ENCODE data around the gene NWD2. TPM values are rescaled to one million over a fixed set of nuclear protein-coding genes. Genes with fewer than 3 reads are reported as not detected.
A peak's percentile ranks its signal among the peaks of the same experiment; 100 is the strongest.

The NWD2 gene
- total and polyA plus RNA-seq, 2 donors from 2014 or later, result not detected

DNA sequence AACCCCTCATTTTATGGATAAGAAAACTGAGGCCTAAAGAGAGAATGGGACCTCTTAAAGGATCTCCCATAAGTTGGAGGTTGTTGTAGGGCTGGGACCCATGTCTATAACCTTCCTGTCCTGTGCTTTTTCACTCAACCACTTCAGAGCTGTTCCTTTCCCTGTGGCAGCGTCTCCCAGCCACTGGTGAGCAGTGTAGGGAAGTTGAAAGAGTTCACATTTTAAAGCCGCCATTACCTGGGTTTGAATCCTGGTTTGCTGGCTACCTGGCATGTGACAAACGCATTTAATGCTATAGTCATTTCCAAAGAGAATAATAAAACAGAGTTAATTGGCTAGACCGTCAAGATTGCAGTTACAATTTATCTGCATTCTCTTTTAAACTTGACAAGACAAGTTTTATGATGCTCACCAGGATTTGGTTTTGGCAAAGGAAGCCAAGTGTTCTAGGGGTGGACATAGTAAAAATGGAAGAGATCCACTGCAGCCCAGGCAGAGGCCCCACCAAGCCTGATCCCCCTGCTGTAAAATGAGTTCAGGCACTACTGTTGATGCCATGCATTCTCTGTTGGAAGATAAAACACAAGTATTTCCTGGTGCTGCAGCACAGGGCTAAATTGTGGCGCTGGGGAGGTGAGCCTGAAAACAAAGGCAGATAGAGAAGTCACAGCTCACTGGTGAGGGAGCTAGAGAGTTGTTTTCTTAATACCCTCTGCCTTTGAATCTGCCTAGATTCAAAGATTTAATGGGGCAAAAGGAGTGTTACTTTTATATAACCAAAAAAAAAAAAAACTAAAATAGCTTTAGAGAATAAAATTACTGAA is 218.7 kb downstream of the NWD2 start:
- intact Hi-C loops (cut with DNase I), result no loop called here
- DNase-seq, result no peak
- Histone ChIP-seq H3K9me3 (ENCODE audit: control insufficient read depth in 2 of 3, insufficient read depth in 1 of 3, low read length in 3 of 3) (no peaks in the 10 kb centered on the region), H3K4me3 (ENCODE audit: low read length in 3 of 3) (no peak overlapping the region), H3K9ac (ENCODE audit: low read length in 3 of 3) (no peak overlapping the region), H3K4me1 (ENCODE audit: control insufficient read depth in 2 of 3, insufficient read depth in 2 of 3, low read depth in 1 of 3, low read length in 3 of 3) (peaks cover 0 to 7% (median 0%) of the 10 kb centered on the region in 3 donors), H3K27ac (ENCODE audit: low read depth in 2 of 2, low read length in 2 of 2) (no peak overlapping the region), H3K27me3 (ENCODE audit: control insufficient read depth, insufficient read depth, low read length) (no peaks in the 10 kb centered on the region), H3K36me3 (ENCODE audit: control insufficient read depth in 2 of 3, insufficient read depth in 3 of 3, low read length in 3 of 3) (no peaks in the 10 kb centered on the region)
- TF ChIP-seq CTCF (IDR thresholded peaks at IDR 0.05; ENCODE audit: borderline replicate concordance, extremely low read depth, insufficient read depth), result no peak
- FAIRE-seq, result no peak

DNA sequence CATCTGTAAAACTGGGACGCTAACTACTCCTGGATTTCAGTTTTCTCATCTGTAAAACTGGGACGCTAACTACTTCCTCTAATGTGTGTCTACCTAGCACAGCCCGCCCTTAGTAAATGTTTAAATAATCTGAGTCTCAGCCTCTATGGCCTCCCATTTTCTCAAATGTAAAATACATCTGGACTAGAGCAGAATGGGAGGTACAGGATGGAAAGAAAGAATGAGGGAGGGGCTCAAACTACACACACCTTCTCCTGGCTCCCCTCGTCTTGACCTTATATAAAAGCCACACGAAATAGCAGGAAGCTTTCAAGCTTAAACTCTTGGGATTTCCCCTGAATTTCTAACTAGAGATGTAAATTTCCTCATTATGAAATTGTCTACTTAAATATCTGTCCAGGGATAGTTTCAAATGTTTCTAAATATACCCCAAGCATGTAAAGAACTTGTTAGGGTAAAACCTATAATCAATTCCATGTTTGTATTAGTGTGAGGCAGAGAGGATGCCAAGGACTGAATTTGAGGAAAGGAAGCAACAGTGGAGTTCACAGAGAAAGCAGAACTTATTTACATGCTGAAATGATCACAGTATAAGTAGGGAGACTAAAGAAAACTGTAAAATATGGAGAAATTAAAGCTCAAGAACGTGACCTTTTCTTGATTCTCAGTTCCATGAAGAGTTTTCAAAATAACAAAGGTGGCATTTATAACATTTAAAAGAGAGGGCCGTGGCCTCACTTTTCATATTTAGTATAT is 220.0 kb downstream of the NWD2 start:
- TF ChIP-seq CTCF (IDR thresholded peaks at IDR 0.05; ENCODE audit: borderline replicate concordance, extremely low read depth, insufficient read depth), result no peak
- Histone ChIP-seq H3K4me1 (ENCODE audit: control insufficient read depth in 2 of 3, insufficient read depth in 2 of 3, low read depth in 1 of 3, low read length in 3 of 3) (peaks cover 0 to 7% (median 0%) of the 10 kb centered on the region in 3 donors), H3K9me3 (ENCODE audit: control insufficient read depth in 2 of 3, insufficient read depth in 1 of 3, low read length in 3 of 3) (no peaks in the 10 kb centered on the region), H3K27ac (ENCODE audit: low read depth in 2 of 2, low read length in 2 of 2) (peak overlapping the region in 1 of 2 donors; percentile 23), H3K9ac (ENCODE audit: low read length in 3 of 3) (no peak overlapping the region), H3K4me3 (ENCODE audit: low read length in 3 of 3) (no peak overlapping the region), H3K27me3 (ENCODE audit: control insufficient read depth, insufficient read depth, low read length) (no peaks in the 10 kb centered on the region), H3K36me3 (ENCODE audit: control insufficient read depth in 2 of 3, insufficient read depth in 3 of 3, low read length in 3 of 3) (no peaks in the 10 kb centered on the region)
- intact Hi-C loops (cut with DNase I), result no loop called here
- FAIRE-seq (no peak), DNase-seq (no peak)

DNA sequence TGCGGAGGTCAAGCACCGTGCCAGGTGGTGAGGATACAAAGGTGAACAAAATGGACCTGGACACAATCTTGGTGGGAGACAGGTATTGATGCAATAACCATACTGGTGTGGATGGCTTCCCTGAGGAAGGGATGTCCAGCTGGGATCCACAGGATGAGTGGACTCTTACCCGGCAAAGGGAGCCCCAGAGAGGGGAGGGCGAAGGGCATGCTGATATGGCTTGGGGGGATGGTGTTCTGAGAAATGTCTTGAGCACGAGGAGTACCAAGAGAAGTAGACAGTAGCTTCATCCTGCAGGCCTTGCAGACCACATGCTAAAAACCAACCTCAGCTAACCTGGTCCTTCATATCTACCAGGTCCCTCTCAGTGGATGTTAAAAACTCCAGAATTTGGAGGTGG is 220.8 kb downstream of the NWD2 start:
- intact Hi-C loops (cut with DNase I), result no loop called here
- Histone ChIP-seq H3K4me3 (ENCODE audit: low read length in 3 of 3) (no peak overlapping the region), H3K9ac (ENCODE audit: low read length in 3 of 3) (no peak overlapping the region), H3K27ac (ENCODE audit: low read depth in 2 of 2, low read length in 2 of 2) (no peak overlapping the region), H3K9me3 (ENCODE audit: control insufficient read depth in 2 of 3, insufficient read depth in 1 of 3, low read length in 3 of 3) (no peaks in the 10 kb centered on the region), H3K4me1 (ENCODE audit: control insufficient read depth in 2 of 3, insufficient read depth in 2 of 3, low read depth in 1 of 3, low read length in 3 of 3) (peaks cover 0 to 7% (median 0%) of the 10 kb centered on the region in 3 donors), H3K27me3 (ENCODE audit: control insufficient read depth, insufficient read depth, low read length) (no peaks in the 10 kb centered on the region), H3K36me3 (ENCODE audit: control insufficient read depth in 2 of 3, insufficient read depth in 3 of 3, low read length in 3 of 3) (no peaks in the 10 kb centered on the region)
- no peak for TF ChIP-seq CTCF (IDR thresholded peaks at IDR 0.05; ENCODE audit: borderline replicate concordance, extremely low read depth, insufficient read depth)
- DNase-seq (no peak), FAIRE-seq (no peak)

All from kidney (tissue), 14 donors.